Inferior parietal cortex (tissue), 1 donor: Measurements from ENCODE around the gene SLC16A3.

Experiments used
- DNase-seq: peaks from one replicate; pipeline ENCODE4 v3.0.0-alpha.2; 2016; ENCODE audit errors: extremely low spot score

SLC16A3 gene

GRCh38 chr17:82236142-82236971, 7.5 kb downstream of the SLC16A3 start:
- DNase-seq, result peak; percentile 78

GRCh38 chr17:82237083-82237745, 8.4 kb downstream of the SLC16A3 start:
- DNase-seq, result no peak

GRCh38 chr17:82237746-82238471, 9.1 kb downstream of the SLC16A3 start:
- DNase-seq, result no peak

GRCh38 chr17:82238472-82239201, 9.8 kb downstream of the SLC16A3 start:
- peak; percentile 62 for DNase-seq

- no peak for DNase-seq
Observed at GRCh38 chr17:82239401-82239925, 10.6 kb downstream of the SLC16A3 start.

GRCh38 chr17:82239926-82240505, 11.2 kb downstream of the SLC16A3 start:
- DNase-seq, result no peak

- DNase-seq, result no peak
Observed at GRCh38 chr17:82240506-82241182, 11.8 kb downstream of the SLC16A3 start.

GRCh38 chr17:82241183-82241925, 12.5 kb downstream of the SLC16A3 start:
- no peak for DNase-seq

- no peak for DNase-seq
Observed at GRCh38 chr17:82241926-82242697, 13.3 kb downstream of the SLC16A3 start.

GRCh38 chr17:82242698-82242976, 13.8 kb downstream of the SLC16A3 start:
- DNase-seq, result no peak

GRCh38 chr17:82242977-82243647, 14.3 kb downstream of the SLC16A3 start:
- DNase-seq, result peak; percentile 87

- DNase-seq, result no peak
Observed at GRCh38 chr17:82243648-82244412, 15.0 kb downstream of the SLC16A3 start.

GRCh38 chr17:82244413-82245133, 15.7 kb downstream of the SLC16A3 start:
- peak; percentile 66 for DNase-seq

GRCh38 chr17:82245134-82246039, 16.5 kb downstream of the SLC16A3 start:
- no peak for DNase-seq

GRCh38 chr17:82246040-82246364, 17.2 kb downstream of the SLC16A3 start:
- DNase-seq, result no peak
